ENCODE data around the gene MPC1L.

DNA sequence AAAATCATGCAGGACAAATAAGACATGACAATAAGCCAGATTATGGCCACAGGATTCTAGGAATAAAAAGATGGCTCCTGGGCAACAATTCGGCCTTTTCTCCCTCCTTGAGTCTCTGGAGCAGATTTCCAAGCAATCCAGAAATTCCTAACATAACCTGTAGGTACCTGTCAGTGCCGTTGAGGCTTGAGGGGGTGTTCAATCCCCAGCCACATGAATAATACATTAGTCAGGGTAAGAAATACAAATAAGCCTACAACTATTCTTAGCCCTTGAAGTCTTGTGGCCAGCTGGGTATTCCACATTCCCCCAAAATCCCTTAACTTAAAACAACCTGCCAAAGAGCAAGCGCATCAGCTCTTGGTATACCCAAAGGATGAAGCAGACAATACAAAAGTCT is 14.5 kb downstream of the MPC1L start:
- TF ChIP-seq GATA2 (IDR thresholded peaks at IDR 0.05; ENCODE audit: low read depth, low read length) (no peak), GATA3 (IDR thresholded peaks at IDR 0.05; ENCODE audit: low read depth, low read length) (no peak)
